Muscle of back (tissue), 11 donors: Measurements from ENCODE around the gene OVCA2. TPM values are rescaled to one million over a fixed set of nuclear protein-coding genes. Genes with fewer than 3 reads are reported as not detected.

ENCODE experiments used
- DNase-seq, 3 donors: peaks; one replicate each; pipeline versions ENCODE4 v3.0.0 to v3.0.0-alpha.2; 2013
- polyA plus RNA-seq, 10 donors: library from polyadenylated mRNA; unstranded; fragments of 120-200 nt; gene quantifications; one replicate each; pipeline ENCODE4 v1.2.1, GENCODE V29; 2013; ENCODE audit not compliant: insufficient read length in 10 of 10

The OVCA2 gene
- polyA plus RNA-seq, 10 donors, result 6.5 to 15.3 (median 10.6) TPM

- DNase-seq, result peak in 2 of 3 donors; percentile 46 to 80
These were observed 20.9 kb downstream of the OVCA2 start for GRCh38 chr17:2062571-2063183.

GRCh38 chr17:2063261-2064146 lies 21.7 kb downstream of the OVCA2 start:
- DNase-seq, result peak in 2 of 3 donors; percentile 23 to 65

GRCh38 chr17:2064147-2064489 lies 22.3 kb downstream of the OVCA2 start:
- no peak for DNase-seq

- peak in 2 of 3 donors; percentile 20 to 67 for DNase-seq
These were observed 22.7 kb downstream of the OVCA2 start for GRCh38 chr17:2064520-2064971.

GRCh38 chr17:2064980-2065785 lies 23.4 kb downstream of the OVCA2 start:
- DNase-seq, result peak in 2 of 3 donors; percentile 63 to 78

- DNase-seq, result peak in 2 of 3 donors; percentile 21 to 76
These were observed 24.2 kb downstream of the OVCA2 start for GRCh38 chr17:2065949-2066400.

- DNase-seq, result peak in 1 of 3 donors; percentile 63
These were observed 25.3 kb downstream of the OVCA2 start for GRCh38 chr17:2067048-2067561.

GRCh38 chr17:2067608-2068024 lies 25.8 kb downstream of the OVCA2 start:
- DNase-seq, result peak in 1 of 3 donors; percentile 59

- peak in 2 of 3 donors; percentile 22 to 60 for DNase-seq
These were observed 26.3 kb downstream of the OVCA2 start for GRCh38 chr17:2068031-2068518.

GRCh38 chr17:2068519-2069051 lies 26.8 kb downstream of the OVCA2 start:
- DNase-seq, result no peak

GRCh38 chr17:2070241-2071023 lies 28.6 kb downstream of the OVCA2 start:
- DNase-seq, result peak in 1 of 3 donors; percentile 30

- DNase-seq, result no peak
These were observed 29.2 kb downstream of the OVCA2 start for GRCh38 chr17:2071024-2071385.

- peak in 2 of 3 donors; percentile 25 to 75 for DNase-seq
These were observed 29.8 kb downstream of the OVCA2 start for GRCh38 chr17:2071455-2072281.

- no peak for DNase-seq
These were observed 33.1 kb downstream of the OVCA2 start for GRCh38 chr17:2074919-2075318.

- DNase-seq, result peak in 2 of 3 donors; percentile 80 to 94
These were observed 33.7 kb downstream of the OVCA2 start for GRCh38 chr17:2075336-2076086.

- peak in 2 of 3 donors; percentile 71 to 91 for DNase-seq
These were observed 34.5 kb downstream of the OVCA2 start for GRCh38 chr17:2076087-2076984.

- no peak for DNase-seq
These were observed 35.2 kb downstream of the OVCA2 start for GRCh38 chr17:2077040-2077439.

GRCh38 chr17:2081564-2081963 lies 39.7 kb downstream of the OVCA2 start:
- no peak for DNase-seq
